ENCODE results near the gene ASCL2. TPM values are rescaled to one million over a fixed set of nuclear protein-coding genes. Genes with fewer than 3 reads are reported as not detected.

ASCL2 gene
- total RNA-seq, 4 donors from 2014 or later = 11.4 to 18.0 (median 15.9) TPM

DNA sequence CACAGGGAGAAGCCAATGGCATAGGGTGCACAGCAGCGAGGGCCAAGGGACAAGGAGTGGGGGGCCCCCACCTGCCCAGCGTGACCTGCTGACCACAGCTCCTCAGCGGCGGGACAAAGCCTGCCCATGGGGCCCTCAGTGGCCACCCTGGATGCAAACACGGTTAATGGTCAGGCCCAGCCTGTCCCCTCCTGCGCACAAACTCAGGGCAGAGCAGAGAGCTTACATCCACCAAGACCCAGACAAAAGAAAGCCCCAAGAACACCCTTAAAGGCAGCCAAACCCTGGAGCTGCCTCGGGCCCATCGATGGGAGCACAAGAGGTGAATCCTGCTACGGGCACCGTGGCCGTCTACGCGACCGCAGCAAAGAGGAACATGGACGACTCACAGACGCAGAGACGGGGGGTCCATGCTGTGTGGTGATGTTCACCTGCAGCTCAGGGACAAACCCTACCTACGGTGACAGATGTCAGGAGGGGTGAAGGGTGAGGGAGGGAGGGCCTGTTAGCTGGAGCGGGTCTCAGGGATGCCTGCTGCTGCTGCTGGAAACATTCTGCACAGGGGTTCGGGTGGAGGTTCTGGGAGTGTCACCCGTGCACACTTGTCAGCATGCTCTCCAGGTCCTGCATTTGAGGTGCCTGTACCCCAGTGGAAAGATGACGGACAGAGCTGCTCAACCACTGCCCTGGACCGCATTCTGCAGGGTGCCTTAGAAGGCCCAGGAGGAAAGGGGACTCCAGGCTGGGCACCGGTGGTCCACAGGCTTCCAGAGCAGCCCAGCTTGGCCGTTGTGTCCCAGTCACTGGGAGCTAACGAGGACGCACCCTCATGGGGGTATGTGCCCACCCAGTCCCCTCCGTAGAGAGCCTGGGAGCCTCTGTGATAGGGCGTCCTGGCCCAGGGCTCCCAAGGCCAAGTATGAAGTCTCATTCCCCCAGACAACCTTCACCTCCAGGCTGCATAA is 11.6 kb downstream of the ASCL2 start:
- DNase-seq (ENCODE audit: low spot score in 2 of 2) = peak; percentile 59 to 76
- peaks cover 10% of the 10 kb centered on the region for H3K27me3 ChIP-seq
- no peak overlapping the region for H3K27ac ChIP-seq
- H3K4me1 ChIP-seq = peaks cover 38% of the 10 kb centered on the region
- TF ChIP-seq POLR2A (IDR thresholded peaks at IDR 0.05) (no peak), EP300 (IDR thresholded peaks at IDR 0.05) (no peak), POLR2AphosphoS5 (IDR thresholded peaks at IDR 0.05) (no peak)
- no peaks in the 10 kb centered on the region for H3K9me3 ChIP-seq
- H3K4me3 ChIP-seq = no peak overlapping the region
- WGBS = 92% methylated on average over 21 of the region's 29 CpGs
- no peaks in the 10 kb centered on the region for H3K36me3 ChIP-seq

DNA sequence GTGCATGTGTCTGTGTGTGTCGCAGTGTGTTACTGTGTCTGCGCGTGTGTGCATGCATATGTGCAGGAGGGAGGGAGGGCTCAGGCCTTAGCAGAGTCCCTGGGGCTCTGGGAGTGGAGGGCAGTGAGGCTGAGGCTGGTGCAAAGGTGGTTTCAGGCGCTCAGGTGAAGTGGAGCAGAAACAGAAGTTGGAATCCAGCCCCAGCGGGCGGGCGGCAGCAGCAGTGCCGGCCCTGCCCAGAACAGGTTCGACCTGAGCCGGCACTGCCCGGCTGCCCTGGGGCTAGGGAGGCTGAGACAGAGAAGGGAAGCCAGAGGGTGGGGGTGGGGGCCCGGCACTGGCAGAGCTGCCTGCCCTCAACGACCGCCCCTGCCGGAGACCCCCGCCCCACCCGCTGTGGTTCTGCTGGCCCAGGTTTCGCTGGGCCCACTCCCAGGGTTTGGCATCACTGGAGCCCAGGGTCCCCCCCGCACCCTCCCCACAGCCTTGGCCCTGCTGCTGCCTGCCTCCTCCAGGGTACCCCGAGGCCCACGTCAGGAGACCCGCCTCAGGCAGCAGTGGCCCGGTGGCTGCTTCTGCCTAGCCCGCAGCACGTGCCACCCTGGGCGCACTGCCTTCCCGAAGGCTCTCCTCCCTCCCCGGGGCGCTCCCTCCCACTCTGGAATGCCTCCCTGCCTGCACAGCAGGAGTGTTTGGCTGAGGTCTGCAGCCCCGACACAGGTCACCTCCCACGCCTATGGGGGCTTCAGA is 13.3 kb downstream of the ASCL2 start:
- Histone ChIP-seq H3K27ac (peak overlapping the region; percentile 90), H3K36me3 (no peaks in the 10 kb centered on the region), H3K27me3 (peaks cover 10% of the 10 kb centered on the region), H3K4me3 (no peak overlapping the region), H3K9me3 (no peaks in the 10 kb centered on the region), H3K4me1 (peaks cover 38% of the 10 kb centered on the region)
- peak; percentile 77 to 85 for DNase-seq (ENCODE audit: low spot score in 2 of 2)
- TF ChIP-seq EP300 (IDR thresholded peaks at IDR 0.05) (no peak), POLR2A (IDR thresholded peaks at IDR 0.05) (no peak), POLR2AphosphoS5 (IDR thresholded peaks at IDR 0.05) (no peak)
- TF ChIP-seq, protein P1, sequence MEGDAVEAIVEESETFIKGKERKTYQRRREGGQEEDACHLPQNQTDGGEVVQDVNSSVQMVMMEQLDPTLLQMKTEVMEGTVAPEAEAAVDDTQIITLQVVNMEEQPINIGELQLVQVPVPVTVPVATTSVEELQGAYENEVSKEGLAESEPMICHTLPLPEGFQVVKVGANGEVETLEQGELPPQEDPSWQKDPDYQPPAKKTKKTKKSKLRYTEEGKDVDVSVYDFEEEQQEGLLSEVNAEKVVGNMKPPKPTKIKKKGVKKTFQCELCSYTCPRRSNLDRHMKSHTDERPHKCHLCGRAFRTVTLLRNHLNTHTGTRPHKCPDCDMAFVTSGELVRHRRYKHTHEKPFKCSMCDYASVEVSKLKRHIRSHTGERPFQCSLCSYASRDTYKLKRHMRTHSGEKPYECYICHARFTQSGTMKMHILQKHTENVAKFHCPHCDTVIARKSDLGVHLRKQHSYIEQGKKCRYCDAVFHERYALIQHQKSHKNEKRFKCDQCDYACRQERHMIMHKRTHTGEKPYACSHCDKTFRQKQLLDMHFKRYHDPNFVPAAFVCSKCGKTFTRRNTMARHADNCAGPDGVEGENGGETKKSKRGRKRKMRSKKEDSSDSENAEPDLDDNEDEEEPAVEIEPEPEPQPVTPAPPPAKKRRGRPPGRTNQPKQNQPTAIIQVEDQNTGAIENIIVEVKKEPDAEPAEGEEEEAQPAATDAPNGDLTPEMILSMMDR (IDR thresholded peaks at IDR 0.05) = no peak
- 80% methylated on average over 8 of the region's 31 CpGs for WGBS

DNA sequence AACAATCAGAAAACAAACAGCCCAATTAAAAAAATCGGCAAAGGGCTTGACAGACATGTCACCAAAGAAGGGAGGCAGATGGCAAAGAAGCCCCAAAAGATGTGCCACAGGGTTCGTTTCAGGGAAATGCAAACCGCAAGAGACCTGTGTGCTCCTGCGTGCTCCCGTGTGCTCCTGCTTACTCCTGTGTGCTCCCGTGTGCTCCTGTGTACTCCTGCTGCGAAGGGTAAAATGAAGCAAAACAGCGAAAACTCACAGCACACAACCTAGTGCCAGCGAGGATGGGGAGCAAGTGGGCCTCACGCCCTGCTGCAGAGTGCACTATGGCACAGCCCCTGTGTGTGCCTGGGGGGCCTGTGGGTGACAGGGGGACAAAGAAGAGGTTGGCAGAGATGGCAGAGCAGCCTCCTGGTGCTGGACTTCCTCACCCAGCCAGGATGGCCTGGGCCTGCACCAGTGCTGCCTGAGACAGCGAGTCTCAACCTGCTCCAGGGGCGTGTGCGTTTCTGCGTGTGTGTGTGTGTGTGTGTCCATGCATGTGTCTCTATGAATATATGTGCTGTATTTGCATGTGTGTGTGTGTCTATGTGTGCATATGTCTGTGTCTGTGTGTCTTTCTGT is 14.0 kb downstream of the ASCL2 start:
- peak overlapping the region; percentile 90 for H3K27ac ChIP-seq
- H3K4me3 ChIP-seq = no peak overlapping the region
- peak in 1 of 2 donors; percentile 40 for DNase-seq (ENCODE audit: low spot score in 2 of 2)
- H3K27me3 ChIP-seq = peaks cover 10% of the 10 kb centered on the region
- no peaks in the 10 kb centered on the region for H3K9me3 ChIP-seq
- TF ChIP-seq, protein P1 (IDR thresholded peaks at IDR 0.05) = no peak
- TF ChIP-seq POLR2AphosphoS5 (IDR thresholded peaks at IDR 0.05) (no peak), EP300 (IDR thresholded peaks at IDR 0.05) (no peak), POLR2A (IDR thresholded peaks at IDR 0.05) (no peak)
- no peaks in the 10 kb centered on the region for H3K36me3 ChIP-seq
- WGBS = 65% methylated on average over 8 of the region's 14 CpGs
- H3K4me1 ChIP-seq = peaks cover 37% of the 10 kb centered on the region

DNA sequence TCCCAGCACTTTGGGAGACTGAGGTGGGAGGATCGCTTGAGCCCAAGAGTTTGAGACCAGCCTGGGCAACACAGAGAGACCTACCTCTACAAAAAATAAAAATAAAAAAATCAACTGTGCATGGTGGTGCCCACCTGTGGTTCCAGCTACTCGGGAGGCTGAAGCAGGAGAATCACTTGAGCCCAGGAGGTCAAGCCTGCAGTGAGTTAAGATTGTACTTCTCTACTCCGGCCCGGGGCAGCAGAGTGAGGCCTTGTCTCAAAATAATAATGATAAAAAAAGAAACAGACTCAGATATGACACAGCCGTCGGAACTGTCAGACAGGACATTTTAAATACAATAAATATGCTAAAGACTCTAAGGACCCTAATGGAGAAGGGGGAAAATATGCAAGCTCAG is 18.4 kb downstream of the ASCL2 start:
- Histone ChIP-seq H3K27ac (no peak overlapping the region), H3K4me3 (no peak overlapping the region), H3K9me3 (no peaks in the 10 kb centered on the region), H3K4me1 (peaks cover 13% of the 10 kb centered on the region), H3K27me3 (no peaks in the 10 kb centered on the region), H3K36me3 (no peaks in the 10 kb centered on the region)
- no peak for DNase-seq (ENCODE audit: low spot score in 2 of 2)
- TF ChIP-seq POLR2A (IDR thresholded peaks at IDR 0.05) (no peak), POLR2AphosphoS5 (IDR thresholded peaks at IDR 0.05) (no peak), EP300 (IDR thresholded peaks at IDR 0.05) (no peak)
- TF ChIP-seq, protein P1 (IDR thresholded peaks at IDR 0.05) = no peak
- 92% methylated on average over 6 of the region's 6 CpGs for WGBS

DNA sequence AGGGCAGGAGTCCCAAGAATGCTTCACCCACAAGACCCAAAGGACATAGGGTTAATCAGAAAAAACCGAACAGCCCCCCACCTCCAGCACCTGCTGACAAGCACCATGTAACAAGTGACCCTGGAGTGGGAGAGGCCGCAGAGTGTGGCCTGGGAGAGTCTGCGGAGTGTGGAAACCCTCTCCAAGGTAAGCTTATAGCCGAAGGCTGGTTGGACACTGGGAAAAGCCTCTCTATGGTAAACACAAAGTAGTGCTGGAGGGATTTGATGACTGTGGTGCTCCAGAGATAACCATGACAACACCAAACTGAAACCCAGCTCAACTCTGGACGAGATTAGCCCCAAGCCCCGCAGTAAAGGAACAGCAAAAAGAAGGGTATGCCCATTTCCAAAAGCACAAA is 19.2 kb downstream of the ASCL2 start:
- Histone ChIP-seq H3K27me3 (no peaks in the 10 kb centered on the region), H3K9me3 (no peaks in the 10 kb centered on the region), H3K36me3 (no peaks in the 10 kb centered on the region), H3K4me3 (no peak overlapping the region), H3K4me1 (peaks cover 4% of the 10 kb centered on the region), H3K27ac (no peak overlapping the region)
- 94% methylated on average over 6 of the region's 6 CpGs for WGBS
- TF ChIP-seq EP300 (IDR thresholded peaks at IDR 0.05) = no peak
- TF ChIP-seq POLR2AphosphoS5 (IDR thresholded peaks at IDR 0.05) = no peak
- DNase-seq (ENCODE audit: low spot score in 2 of 2) = no peak
